Lower lobe of right lung (tissue), 2 donors: ENCODE results near the gene TBX20. TPM values are rescaled to one million over a fixed set of nuclear protein-coding genes. Genes with fewer than 3 reads are reported as not detected.

Experiments used
- ATAC-seq, 2 donors: fragments of 200-7000 bp; cut with Tn5 transposase; one replicate each; pipeline ENCODE4 v1.9.1; 2020 to 2022; ENCODE audit warnings: mild to moderate bottlenecking in 2 of 2, moderate library complexity in 2 of 2
- DNase-seq: peaks from one replicate; pipeline ENCODE4 v3.0.0-alpha.2; 2020
- H3K27ac ChIP-seq: fragments of 200-600 bp; one replicate; pipeline ENCODE4 v1.8.0; 2022
- H3K27me3 ChIP-seq: fragments of 200-600 bp; one replicate; pipeline ENCODE4 v1.8.0; 2022; ENCODE audit warnings: low read depth
- H3K36me3 ChIP-seq: fragments of 200-600 bp; one replicate; pipeline ENCODE4 v1.8.0; 2022; ENCODE audit warnings: mild to moderate bottlenecking
- H3K4me1 ChIP-seq: fragments of 200-600 bp; one replicate; pipeline ENCODE4 v1.8.0; 2022
- H3K4me3 ChIP-seq: fragments of 200-600 bp; one replicate; pipeline ENCODE4 v1.8.0; 2022; ENCODE audit warnings: mild to moderate bottlenecking
- H3K9me3 ChIP-seq: fragments of 200-600 bp; one replicate; pipeline ENCODE4 v1.8.0; 2022
- CTCF ChIP-seq: fragments of 200-600 bp; IDR thresholded peaks from one replicate; pipeline ENCODE4 v1.8.0; 2022; ENCODE audit warnings: antibody characterized with exemption, mild to moderate bottlenecking
- intact Hi-C: fragments of 100-400 bp; cut with DNase I; formaldehyde crosslinking; loops from one replicate; pipeline ENCODE4 v1.11.0; 2022
- total RNA-seq: library from RNA; stranded (reverse); fragmentation: NEBNext Ultra II Directional; extraction: Animal tissue kit (Norgen Biotek cat#: 25700); gene quantifications from one replicate; pipeline ENCODE4 v1.2.1, GENCODE V29; 2021
- donor health status: DM: no; HTN: yes; CAD: no; lungs with severe emphysema.

TBX20 gene
- total RNA-seq, 1 donor from 2014 or later: 0.65 TPM

DNA sequence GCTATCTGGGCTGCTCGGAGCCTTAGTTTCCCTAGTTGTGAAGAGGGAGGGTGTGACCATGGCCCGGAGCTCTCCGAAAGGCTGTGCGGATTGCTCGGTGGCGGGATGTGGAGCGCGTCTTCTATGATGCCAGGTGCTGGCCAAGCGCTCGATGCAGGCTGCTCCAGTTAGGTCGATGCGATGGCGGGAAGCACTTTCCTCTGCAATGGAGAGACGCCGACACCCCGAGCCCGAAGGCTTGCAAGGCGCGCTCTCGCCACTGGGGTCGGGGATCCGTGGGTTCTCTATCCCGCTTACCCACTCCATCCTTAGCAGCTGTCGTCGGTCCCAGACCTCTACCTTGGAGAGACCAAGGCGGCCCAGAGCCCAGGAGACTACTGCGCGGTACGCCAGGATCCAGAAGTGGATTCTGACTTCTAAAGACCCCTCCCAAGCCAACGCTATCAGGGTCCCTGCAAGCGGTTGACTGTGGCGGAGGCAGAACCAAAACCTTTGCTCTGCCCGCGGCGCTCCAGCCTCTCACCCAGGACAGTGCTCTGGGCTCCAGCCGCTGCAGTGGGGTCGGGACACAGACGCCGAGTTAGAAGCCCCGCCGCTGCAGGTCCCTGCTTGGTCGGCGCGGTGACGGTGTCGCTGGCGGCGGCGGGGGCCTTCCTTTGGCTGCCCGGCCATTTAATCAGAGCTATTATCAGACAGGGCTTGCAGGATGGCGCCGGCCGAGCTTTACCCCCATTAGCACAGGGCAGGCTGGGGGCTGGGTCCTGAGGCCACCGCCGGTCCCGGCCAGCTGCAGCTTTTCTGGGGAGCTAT, 7.8 kb upstream of the TBX20 start:
- no peaks in the 10 kb centered on the region for H3K4me1 ChIP-seq
- ATAC-seq (peak in 1 of 2 donors; percentile 22), DNase-seq (no peak)
- no peak for TF ChIP-seq CTCF
- intact Hi-C loops: loop anchor here (5.0 kb wide), 1 partner anchor 136 kb away; no protein-coding TSS in a partner anchor
- H3K36me3 ChIP-seq: no peaks in the 10 kb centered on the region
- peaks cover 88% of the 10 kb centered on the region for H3K27me3 ChIP-seq
- H3K4me3 ChIP-seq: no peak overlapping the region
- no peak overlapping the region for H3K27ac ChIP-seq
- no peaks in the 10 kb centered on the region for H3K9me3 ChIP-seq

DNA sequence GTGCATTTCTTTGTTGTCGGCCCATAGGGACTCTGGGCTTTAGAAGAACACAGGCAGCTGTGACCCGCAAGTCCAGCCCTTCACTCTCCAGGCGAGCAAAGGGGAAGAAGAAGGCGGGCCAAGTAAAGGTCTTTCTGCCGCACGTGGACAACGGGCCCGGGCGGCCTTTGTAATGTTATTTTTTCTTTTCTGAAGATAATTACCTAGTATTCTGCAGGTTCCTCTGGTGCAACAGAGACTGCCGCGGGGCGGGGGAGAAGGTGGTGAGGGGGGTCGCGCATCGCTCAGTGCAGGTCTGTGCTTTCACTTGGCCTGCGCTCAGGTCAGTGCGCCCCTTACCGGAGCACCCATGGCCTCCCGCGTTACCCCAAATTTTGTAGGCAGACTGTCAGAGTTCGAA, 7.1 kb upstream of the TBX20 start:
- Histone ChIP-seq H3K9me3 (no peaks in the 10 kb centered on the region), H3K27ac (no peak overlapping the region), H3K36me3 (no peaks in the 10 kb centered on the region), H3K27me3 (peaks cover 94% of the 10 kb centered on the region), H3K4me3 (no peak overlapping the region), H3K4me1 (no peaks in the 10 kb centered on the region)
- ATAC-seq (no peak), DNase-seq (no peak)
- intact Hi-C loops: loop anchor here (5.0 kb wide), 1 partner anchor 136 kb away; no protein-coding TSS in a partner anchor
- TF ChIP-seq CTCF: no peak

DNA sequence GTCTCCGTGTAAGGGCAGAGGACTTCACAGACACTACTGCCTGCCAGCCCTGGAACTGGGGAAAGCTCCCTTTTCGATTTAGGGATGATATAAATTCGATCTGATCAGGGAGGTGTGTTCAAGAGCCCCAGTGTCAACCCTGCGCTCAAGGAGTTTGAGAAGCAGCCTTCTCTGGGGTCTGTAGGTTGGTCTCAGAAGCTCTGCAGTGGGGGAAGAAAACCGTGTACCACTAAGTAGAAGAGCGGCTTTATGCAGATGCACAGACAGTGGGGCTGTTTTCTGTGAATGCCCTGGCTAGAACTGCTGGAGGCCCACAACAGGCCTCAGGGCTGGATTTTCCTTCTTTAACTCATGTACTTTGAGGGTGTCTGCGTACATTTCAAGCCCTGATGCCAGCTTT, 6.3 kb upstream of the TBX20 start:
- Histone ChIP-seq H3K4me3 (no peak overlapping the region), H3K4me1 (no peaks in the 10 kb centered on the region), H3K27me3 (peaks cover 100% of the 10 kb centered on the region), H3K9me3 (no peaks in the 10 kb centered on the region), H3K36me3 (no peaks in the 10 kb centered on the region), H3K27ac (no peak overlapping the region)
- DNase-seq: no peak
- no peak for ATAC-seq
- intact Hi-C loops: loop anchor here (5.0 kb wide), 1 partner anchor 137 kb away; no protein-coding TSS in a partner anchor
- TF ChIP-seq CTCF: no peak

DNA sequence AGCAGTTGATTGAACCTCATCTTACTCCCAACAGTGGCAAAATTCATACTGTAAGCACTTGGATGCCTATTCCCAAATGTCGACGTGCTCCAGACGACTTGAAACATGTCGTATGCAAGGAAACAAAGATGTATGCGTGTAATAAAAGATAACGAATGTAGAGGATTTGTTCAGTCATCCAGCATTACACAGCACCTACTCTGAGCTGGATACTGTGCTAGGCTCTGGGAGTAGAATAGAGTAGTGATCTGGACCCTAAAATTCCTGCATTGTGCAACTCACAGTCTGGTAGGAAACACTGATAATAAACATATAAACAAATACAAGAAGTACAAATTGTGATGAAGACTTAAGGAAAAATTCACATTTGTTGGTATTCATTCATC, 5.6 kb upstream of the TBX20 start:
- no peak for DNase-seq

DNA sequence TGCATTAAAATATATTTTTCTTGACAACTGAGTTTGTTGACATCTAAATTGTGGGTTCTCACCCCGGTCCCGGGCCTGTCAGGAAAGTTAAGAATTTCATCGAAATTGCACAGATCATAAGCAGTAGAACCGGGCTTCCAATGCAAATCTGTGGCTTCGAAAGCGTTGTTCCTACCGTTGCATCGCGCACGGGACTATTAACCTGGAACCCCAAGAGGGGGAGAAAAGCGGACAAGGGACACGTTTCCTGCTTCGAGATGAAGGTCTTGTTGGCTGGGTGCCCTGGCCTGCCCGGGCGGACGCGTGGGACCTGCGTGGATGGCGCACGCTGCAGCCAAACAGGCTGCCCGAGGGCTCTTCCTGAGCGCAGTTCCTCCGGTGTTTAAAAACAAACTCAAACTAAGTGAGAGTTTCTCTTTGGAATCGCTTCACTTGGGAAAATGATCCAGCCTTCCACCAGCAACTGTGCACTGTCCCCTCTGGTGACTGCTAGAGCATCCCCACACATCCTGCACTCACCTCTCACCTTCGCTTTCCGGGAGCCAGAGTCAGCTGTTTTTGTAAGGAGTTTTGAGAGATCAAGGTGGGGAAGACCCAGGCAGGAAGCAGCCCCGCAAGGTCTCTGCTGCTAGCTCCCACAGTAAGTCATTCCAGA, 5.1 kb upstream of the TBX20 start:
- intact Hi-C loops: no loop called here
- DNase-seq: no peak
- no peaks in the 10 kb centered on the region for H3K4me1 ChIP-seq
- H3K36me3 ChIP-seq: no peaks in the 10 kb centered on the region
- H3K27ac ChIP-seq: no peak overlapping the region
- TF ChIP-seq CTCF: no peak
- H3K9me3 ChIP-seq: no peaks in the 10 kb centered on the region
- no peak overlapping the region for H3K4me3 ChIP-seq
- no peak for ATAC-seq
- peaks cover 100% of the 10 kb centered on the region for H3K27me3 ChIP-seq

More for the DNA sequence above, 5.6 kb upstream of the TBX20 start:
- H3K9me3 ChIP-seq: no peaks in the 10 kb centered on the region
- no peak overlapping the region for H3K4me3 ChIP-seq
- ATAC-seq: no peak
- no peaks in the 10 kb centered on the region for H3K4me1 ChIP-seq
- no peak overlapping the region for H3K27ac ChIP-seq
- intact Hi-C loops: no loop called here
- no peak for TF ChIP-seq CTCF
- H3K36me3 ChIP-seq: no peaks in the 10 kb centered on the region
- H3K27me3 ChIP-seq: peaks cover 100% of the 10 kb centered on the region
